ENCODE results near the gene NRL.

DNA sequence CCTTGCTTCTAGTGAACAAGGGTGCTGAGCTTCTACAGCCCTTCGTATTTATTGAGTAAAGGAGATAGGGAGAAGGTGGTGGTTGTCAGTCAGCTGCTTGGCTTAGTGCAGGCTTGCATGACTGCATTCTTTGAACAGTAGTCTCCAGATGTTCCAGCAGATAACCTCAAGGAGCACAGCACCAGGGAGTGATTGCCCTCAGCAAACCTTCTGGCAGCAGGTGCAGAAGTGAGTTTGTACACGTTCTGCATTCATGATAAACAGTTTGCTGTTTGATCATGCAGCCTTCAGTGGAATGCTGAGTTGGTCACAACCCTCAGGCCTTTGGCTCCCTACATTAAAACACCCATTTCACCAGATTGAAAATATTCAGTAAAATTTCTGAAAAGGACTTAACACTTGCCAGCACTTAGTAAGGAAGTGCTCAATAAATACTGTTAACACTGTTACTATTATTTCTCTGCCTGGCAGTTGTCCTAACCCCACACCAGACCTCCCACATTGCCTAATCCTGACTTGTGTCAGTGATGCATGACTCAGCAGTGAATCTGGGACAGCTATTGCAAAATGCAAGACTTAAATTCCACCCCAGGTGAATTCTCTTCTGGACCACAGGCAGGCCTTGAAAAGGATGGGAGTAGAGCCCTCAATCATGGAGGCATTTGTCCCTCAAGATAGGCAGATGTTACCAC is 81.9 kb downstream of the NRL start:
- TF ChIP-seq, protein P1, sequence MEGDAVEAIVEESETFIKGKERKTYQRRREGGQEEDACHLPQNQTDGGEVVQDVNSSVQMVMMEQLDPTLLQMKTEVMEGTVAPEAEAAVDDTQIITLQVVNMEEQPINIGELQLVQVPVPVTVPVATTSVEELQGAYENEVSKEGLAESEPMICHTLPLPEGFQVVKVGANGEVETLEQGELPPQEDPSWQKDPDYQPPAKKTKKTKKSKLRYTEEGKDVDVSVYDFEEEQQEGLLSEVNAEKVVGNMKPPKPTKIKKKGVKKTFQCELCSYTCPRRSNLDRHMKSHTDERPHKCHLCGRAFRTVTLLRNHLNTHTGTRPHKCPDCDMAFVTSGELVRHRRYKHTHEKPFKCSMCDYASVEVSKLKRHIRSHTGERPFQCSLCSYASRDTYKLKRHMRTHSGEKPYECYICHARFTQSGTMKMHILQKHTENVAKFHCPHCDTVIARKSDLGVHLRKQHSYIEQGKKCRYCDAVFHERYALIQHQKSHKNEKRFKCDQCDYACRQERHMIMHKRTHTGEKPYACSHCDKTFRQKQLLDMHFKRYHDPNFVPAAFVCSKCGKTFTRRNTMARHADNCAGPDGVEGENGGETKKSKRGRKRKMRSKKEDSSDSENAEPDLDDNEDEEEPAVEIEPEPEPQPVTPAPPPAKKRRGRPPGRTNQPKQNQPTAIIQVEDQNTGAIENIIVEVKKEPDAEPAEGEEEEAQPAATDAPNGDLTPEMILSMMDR (IDR thresholded peaks at IDR 0.05; ENCODE audit: low read length): no peak
- no peak for TF ChIP-seq EZH2 (IDR thresholded peaks at IDR 0.05; ENCODE audit: borderline replicate concordance, low read length)
